Smooth muscle cell (in vitro differentiated cells): ENCODE measurements around the gene MYPN. TPM values are rescaled to one million over a fixed set of nuclear protein-coding genes. Genes with fewer than 3 reads are reported as not detected.

ENCODE experiments used
- DNase-seq: peaks from one replicate; lab custom pipeline; 2025; ENCODE audit not compliant: unreplicated experiment; lab: John Stamatoyannopoulos, UW
- H2AFZ ChIP-seq: fragments of 200-600 bp; sonication (generic); 2 replicates; pipeline ENCODE4 v1.6.0; 2016; ENCODE audit warnings: antibody characterized with exemption, low read depth, mild to moderate bottlenecking
- H3F3A ChIP-seq: fragments of 200-600 bp; sonication (generic); 2 replicates; pipeline ENCODE4 v1.6.0; 2017; ENCODE audit warnings: antibody characterized with exemption, low read depth
- H3K27ac ChIP-seq: fragments of 200-600 bp; sonication (generic); 2 replicates; pipeline ENCODE4 v1.5.1; 2016; ENCODE audit warnings: low read depth, mild to moderate bottlenecking
- H3K27me3 ChIP-seq: fragments of 200-600 bp; sonication (generic); 2 replicates; pipeline ENCODE4 v1.6.1; 2016; ENCODE audit warnings: low read depth, mild to moderate bottlenecking
- H3K36me3 ChIP-seq: fragments of 200-600 bp; sonication (generic); 2 replicates; pipeline ENCODE4 v1.5.1; 2016; ENCODE audit warnings: low read depth
- H3K4me1 ChIP-seq: fragments of 200-600 bp; sonication (generic); 2 replicates; pipeline ENCODE4 v1.5.1; 2016; ENCODE audit warnings: low read depth
- H3K4me2 ChIP-seq: fragments of 200-600 bp; sonication (generic); 2 replicates; pipeline ENCODE4 v1.6.0; 2016; ENCODE audit warnings: mild to moderate bottlenecking
- H3K4me3 ChIP-seq: fragments of 200-600 bp; sonication (generic); 2 replicates; pipeline ENCODE4 v1.5.1; 2016; ENCODE audit warnings: mild to moderate bottlenecking
- H3K79me2 ChIP-seq: fragments of 200-600 bp; sonication (generic); 2 replicates; pipeline ENCODE4 v1.6.0; 2016; ENCODE audit warnings: low read depth, mild to moderate bottlenecking
- H3K9ac ChIP-seq: fragments of 200-600 bp; sonication (generic); 2 replicates; pipeline ENCODE4 v1.6.0; 2016; ENCODE audit warnings: low read depth
- H3K9me3 ChIP-seq: fragments of 200-600 bp; sonication (generic); replicated peaks from 2 replicates; pipeline ENCODE4 v1.5.1; 2016; ENCODE audit warnings: low read depth
- H4K20me1 ChIP-seq: fragments of 200-600 bp; sonication (generic); 2 replicates; pipeline ENCODE4 v1.6.0; 2016; ENCODE audit warnings: low read depth
- WGBS: methylation state at CpG from one replicate; pipeline ENCODE4 v1.1.7; 2016; ENCODE audit warnings: low lambda C conversion rate; 5-methylcytosine and 5-hydroxymethylcytosine counted together
- polyA plus RNA-seq: library from polyadenylated mRNA; unstranded; fragments of >200 nt; fragmentation: Nextera tagmentation; extraction: Ambion mirVana; gene quantifications from 2 replicates; pipeline ENCODE4 v1.2.1, GENCODE V29; 2016
- total RNA-seq: library from RNA; depleted of rRNA; stranded (reverse); fragments of >200 nt; gene quantifications from 2 replicates; pipeline ENCODE4 v1.2.3, GENCODE V29; 2014
- TF ChIP-seq, protein P1 (sequence below): fragments of 200-600 bp; sonication (generic); IDR thresholded peaks from 2 replicates; pipeline ENCODE4 v1.5.1; 2017; ENCODE audit warnings: borderline replicate concordance, mild to moderate bottlenecking, antibody characterized with exemption; ENCODE audit not compliant: insufficient read depth, poor library complexity, severe bottlenecking

Gene MYPN
- total and polyA plus RNA-seq, 2 experiments from 2014 or later: 0.03 to 0.13 TPM

DNA sequence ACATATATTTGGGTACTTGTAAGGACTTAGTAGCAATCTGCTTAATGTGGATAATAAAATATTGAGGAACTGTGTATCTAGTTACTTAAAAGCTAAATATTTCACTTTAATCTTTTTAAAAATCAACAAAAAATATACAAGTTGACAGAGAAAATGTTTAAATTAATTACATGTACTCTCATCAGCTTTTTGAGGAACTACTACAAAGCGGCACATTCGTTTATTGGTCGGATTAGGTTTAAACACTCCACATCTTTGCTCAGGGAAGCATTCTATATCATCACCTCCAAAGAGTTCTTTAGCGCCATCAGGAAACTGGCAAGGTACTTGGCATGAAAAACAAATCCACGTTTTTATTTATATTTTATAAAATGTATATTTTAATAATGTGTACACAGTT lies 121.0 kb downstream of the MYPN start:
- Histone ChIP-seq H3K4me3 (peak overlapping the region; percentile 54), H3K36me3 (no peaks in the 10 kb centered on the region), H3K4me1 (peaks cover 13% of the 10 kb centered on the region), H3F3A (peaks cover 3% of the 10 kb centered on the region), H3K9ac (no peak overlapping the region), H4K20me1 (no peaks in the 10 kb centered on the region), H2AFZ (no peak overlapping the region), H3K9me3 (no peaks in the 10 kb centered on the region), H3K4me2 (peak overlapping the region; percentile 97), H3K79me2 (no peaks in the 10 kb centered on the region), H3K27me3 (peaks cover 22% of the 10 kb centered on the region), H3K27ac (no peak overlapping the region)
- TF ChIP-seq, protein P1, sequence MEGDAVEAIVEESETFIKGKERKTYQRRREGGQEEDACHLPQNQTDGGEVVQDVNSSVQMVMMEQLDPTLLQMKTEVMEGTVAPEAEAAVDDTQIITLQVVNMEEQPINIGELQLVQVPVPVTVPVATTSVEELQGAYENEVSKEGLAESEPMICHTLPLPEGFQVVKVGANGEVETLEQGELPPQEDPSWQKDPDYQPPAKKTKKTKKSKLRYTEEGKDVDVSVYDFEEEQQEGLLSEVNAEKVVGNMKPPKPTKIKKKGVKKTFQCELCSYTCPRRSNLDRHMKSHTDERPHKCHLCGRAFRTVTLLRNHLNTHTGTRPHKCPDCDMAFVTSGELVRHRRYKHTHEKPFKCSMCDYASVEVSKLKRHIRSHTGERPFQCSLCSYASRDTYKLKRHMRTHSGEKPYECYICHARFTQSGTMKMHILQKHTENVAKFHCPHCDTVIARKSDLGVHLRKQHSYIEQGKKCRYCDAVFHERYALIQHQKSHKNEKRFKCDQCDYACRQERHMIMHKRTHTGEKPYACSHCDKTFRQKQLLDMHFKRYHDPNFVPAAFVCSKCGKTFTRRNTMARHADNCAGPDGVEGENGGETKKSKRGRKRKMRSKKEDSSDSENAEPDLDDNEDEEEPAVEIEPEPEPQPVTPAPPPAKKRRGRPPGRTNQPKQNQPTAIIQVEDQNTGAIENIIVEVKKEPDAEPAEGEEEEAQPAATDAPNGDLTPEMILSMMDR: no peak
- whole genome bisulfite sequencing: 82% methylated on average over 5 of the region's 5 CpGs
- no peak for DNase-seq

DNA sequence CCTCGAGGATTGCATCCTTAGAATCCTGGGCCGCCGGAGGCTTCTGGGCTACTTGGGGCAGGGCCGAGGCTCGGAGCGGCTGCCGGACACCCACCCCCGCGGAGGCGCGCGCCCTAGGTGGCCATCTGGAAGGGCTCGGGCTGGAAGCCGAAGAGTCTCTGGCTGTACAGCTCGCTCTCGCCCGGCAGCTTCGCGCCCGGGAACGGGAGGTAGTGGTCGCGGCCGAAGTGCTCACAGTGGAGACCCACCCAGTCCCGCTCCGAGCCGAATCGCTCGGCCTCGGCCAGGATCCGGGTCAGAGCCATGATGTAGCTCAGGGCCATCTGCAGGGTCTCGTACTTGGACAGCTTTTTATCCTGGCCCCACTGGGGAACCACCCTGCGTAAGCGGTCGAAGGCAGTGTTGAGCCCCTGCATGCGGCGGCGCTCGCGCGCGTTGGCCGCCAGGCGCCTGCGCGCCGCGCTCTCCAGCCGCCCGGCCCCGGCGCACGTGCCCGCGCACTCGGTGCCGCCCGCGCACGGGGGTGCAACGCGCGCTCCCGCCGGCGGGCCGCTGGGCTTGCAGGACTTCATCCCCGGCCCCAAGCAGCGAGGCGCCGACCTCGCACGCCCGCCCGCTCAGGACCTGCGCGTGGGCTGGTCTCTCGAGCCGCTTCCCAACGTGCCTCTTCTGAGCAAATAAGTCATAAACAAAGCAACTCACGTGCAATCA lies 122.0 kb downstream of the MYPN start:
- Histone ChIP-seq H3K4me3 (peak overlapping the region; percentile 54), H3K4me2 (peak overlapping the region; percentile 97), H2AFZ (peak overlapping the region; percentile 93), H3F3A (peaks cover 3% of the 10 kb centered on the region), H3K79me2 (no peaks in the 10 kb centered on the region), H3K4me1 (peaks cover 13% of the 10 kb centered on the region), H3K27ac (no peak overlapping the region), H3K36me3 (no peaks in the 10 kb centered on the region), H3K27me3 (peaks cover 22% of the 10 kb centered on the region), H3K9me3 (no peaks in the 10 kb centered on the region), H3K9ac (no peak overlapping the region), H4K20me1 (no peaks in the 10 kb centered on the region)
- 1% methylated on average over 80 of the region's 81 CpGs for WGBS
- DNase-seq: peak; percentile 41
- TF ChIP-seq, protein P1: no peak

DNA sequence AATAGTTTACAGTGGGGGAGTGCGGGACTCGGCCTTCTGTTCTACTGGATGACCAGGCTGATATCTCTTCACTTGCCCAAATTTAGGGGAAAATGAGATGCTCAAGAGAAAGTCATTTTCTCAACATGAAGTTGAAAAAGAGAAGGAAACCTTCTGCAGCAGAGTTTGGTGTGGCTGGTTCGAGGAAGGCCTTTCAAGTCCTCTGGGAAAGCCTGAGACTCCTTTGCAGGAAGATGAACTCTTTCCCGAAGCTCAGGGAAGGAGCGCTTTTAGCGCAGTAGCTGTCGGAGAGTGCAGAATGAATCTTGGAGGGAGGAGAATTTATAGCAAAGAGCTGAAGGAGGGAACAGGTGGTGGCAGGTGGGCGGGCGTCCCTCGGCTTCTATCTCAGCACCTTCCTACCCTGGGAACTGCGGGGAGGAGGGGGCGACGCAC lies 122.5 kb downstream of the MYPN start, which contains the start of gene ATOH7:
TSS of gene ATOH7 (minus strand) at position 297 of the 435 bp plus-strand sequence. CDS start 436 bp downstream, outside the sequence.
- Histone ChIP-seq H4K20me1 (no peaks in the 10 kb centered on the region), H3F3A (peaks cover 3% of the 10 kb centered on the region), H3K27ac (no peak within 1 kb of the TSS), H3K9me3 (no peaks in the 10 kb centered on the region), H3K36me3 (no peaks in the 10 kb centered on the region), H3K79me2 (no peaks in the 10 kb centered on the region), H3K4me3 (peak within 1 kb of the TSS; percentile 54), H3K4me2 (peak within 1 kb of the TSS; percentile 97), H3K4me1 (peaks cover 13% of the 10 kb centered on the region), H3K9ac (no peak within 1 kb of the TSS), H2AFZ (peak within 1 kb of the TSS; percentile 93), H3K27me3 (peaks cover 22% of the 10 kb centered on the region)
- WGBS: 33% methylated on average over 13 of the region's 13 CpGs
- no peak for DNase-seq
- TF ChIP-seq, protein P1: no peak
